GM18508 (cell line): Measurements from ENCODE around the gene GRID2.

Experiments
- ATAC-seq: cut with Tn5 transposase; IDR thresholded peaks from one replicate; pipeline ENCODE4 v1.9.1; 2021; ENCODE audit warnings: moderate number of reproducible peaks; ENCODE audit not compliant: insufficient read depth, unreplicated experiment

The GRID2 gene

GRCh38 chr4:93814722-93815121 lies 1511.0 kb downstream of the GRID2 start:
- ATAC-seq: no peak
